T-helper 1 cell treated with Interleukin-12 subunit alpha and Interleukin-12 subunit beta and Interleukin-4 antibody, amounts not matched to agents 30 ng/mL and 1 ng/mL, for 36 hours (primary cell): ENCODE results near the gene MAGEC2. TPM values are rescaled to one million over a fixed set of nuclear protein-coding genes. Genes with fewer than 3 reads are reported as not detected.

Experiments used
- intact Hi-C: fragments of 100-400 bp; cut with micrococcal nuclease; formaldehyde crosslinking; loops from one replicate; pipeline ENCODE4 v1.15.1; 2024
- total RNA-seq: library from RNA; stranded (reverse); gene quantifications from 2 replicates; pipeline ENCODE4 v1.2.3, GENCODE V29; 2022

The MAGEC2 gene, protein sequence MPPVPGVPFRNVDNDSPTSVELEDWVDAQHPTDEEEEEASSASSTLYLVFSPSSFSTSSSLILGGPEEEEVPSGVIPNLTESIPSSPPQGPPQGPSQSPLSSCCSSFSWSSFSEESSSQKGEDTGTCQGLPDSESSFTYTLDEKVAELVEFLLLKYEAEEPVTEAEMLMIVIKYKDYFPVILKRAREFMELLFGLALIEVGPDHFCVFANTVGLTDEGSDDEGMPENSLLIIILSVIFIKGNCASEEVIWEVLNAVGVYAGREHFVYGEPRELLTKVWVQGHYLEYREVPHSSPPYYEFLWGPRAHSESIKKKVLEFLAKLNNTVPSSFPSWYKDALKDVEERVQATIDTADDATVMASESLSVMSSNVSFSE
- total RNA-seq: not detected in 2 replicates

DNA sequence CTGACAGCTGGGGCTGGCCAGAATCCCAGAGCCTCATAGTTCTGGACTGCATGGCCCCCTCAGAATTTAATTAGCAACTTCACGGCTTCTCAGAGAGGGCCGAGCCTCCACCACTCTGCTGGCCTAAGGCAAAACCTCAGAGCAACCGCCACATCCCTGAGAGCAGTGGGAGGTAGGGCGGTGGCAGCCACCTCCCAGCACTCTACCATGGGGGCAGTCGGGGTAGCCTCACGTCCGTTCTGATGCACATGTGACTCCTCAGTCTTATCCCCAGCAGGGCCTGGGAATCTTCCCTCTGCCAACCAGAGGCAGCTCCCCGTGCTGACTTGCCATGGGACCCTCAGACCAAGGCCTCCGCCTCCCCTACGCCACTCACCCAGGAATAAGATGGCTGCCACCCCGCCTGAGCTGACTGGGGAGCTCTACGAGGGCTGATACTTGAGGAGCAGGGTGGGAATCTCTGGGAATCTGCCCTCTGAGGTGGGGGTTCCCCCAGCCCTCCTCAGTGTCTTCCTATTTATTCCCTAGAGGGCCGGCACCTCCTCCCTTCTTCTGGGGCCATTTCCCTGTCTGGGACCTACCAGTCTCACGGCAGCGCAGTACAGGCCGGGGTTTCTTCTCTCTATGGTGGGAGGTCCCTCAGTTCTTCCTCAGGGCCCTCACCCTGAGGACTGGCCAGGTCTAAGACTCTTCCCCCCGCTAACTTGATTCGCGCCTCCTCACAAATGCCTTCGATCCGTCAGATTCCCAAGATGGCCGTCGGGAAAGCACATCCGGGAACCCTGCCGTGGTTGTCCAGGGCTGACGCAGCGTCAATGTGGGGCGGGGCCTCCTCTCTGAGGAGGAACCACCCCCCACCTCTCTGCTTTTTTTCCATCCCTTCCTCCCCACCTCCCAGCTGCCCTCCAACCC is at the start of gene MAGEC2:
MAGEC2 (minus strand) TSS at position 769 of the 912 bp plus-strand sequence. CDS start 1,303 bp downstream, outside the sequence.
- intact Hi-C loops: no loop called here

DNA sequence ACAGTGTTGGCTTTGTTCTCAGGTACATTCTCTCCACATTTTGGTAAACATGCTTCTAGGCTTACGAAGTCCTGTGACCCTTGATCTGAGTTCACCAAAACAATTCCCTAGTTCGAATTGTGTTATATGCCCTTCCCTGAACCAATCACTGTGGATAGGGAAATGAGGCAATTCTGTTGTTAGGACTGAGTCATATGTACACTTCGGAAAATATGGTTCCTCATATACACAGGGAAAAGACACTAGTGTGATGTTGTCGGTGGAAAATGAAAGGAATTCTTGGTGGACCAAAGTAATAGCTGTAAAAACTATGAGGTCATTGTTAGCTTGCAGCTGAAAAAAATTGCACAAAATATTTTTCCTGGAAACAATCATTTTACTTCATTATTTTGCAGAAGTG is 46.6 kb upstream of the MAGEC2 start:
- intact Hi-C loops: no loop called here

DNA sequence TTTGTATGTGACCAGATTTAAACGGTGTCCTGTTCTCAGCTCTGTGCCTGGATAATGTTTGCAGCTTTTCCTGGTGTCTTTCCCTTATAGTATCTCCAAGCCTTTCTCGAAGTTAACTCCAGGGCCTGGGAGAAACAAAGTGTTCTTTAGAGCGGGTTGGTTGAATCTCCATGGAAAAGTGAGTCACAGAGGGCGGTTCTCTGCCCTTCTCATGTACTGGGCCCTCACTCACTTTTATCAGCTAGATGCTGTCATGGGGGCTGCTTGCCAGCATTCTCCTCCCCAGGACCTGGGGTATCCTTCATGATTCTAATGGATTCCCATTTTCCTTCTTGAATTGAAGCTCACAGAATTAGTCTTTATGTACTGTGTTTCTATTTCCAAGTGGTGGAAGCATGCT is 46.1 kb upstream of the MAGEC2 start:
- intact Hi-C loops: no loop called here

DNA sequence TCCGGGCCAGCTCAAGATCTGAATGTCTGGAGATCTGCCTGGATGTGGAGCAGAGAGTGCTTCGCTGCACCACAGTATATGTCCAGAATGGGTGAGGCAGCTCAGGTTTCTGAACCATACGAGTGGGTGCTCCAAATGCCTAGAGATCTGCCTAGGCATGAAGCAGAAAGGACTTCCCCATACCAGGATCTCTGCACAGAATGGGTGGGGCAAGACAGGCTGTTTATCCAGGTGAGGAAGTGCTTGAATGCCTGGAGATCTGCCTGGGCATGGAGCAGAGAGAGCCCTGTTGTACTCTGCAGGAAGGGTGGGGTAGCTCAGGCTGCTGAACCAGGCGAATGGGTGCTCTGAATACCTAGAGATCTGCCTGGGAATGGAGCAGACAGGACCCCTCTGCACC is 45.4 kb upstream of the MAGEC2 start:
- intact Hi-C loops: no loop called here

DNA sequence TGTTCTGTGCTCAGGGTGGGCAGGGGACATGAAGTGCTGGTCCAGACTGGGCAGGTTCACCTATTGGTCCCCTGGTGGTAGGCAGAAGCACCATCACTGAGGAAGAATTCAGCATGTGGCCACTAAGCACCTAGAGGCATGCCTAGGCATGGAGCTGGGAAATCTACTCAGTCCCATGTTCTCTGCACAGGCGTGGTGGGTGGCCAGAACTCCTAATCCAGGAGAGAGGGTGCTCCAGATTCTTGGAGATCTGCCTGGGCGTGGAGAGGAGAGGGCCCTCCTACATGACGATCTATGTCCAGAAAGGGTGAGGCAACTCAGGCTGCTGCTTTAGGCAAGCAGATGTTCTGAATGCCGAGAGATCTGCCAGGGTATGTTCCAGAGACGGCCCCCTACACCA is 44.6 kb upstream of the MAGEC2 start:
- intact Hi-C loops: no loop called here

DNA sequence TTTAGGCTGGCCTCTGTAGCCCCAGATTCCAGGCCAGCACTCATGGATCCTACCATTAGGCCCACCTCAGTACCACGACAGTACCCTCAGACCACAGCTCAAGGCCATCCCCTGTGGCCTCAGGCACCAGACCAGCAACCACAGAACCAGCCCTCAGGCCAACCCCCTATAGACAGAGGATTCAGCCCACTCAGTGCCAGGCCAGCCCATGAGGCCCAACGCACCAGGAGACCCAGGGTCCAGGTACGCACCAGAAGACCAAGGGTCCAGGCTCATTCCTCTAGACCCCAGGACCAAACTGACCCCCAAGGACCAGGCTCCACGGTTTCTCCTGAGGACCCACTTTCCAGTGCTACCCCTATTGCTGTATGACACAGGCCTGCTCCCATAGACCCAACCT is 39.5 kb upstream of the MAGEC2 start:
- intact Hi-C loops: no loop called here

DNA sequence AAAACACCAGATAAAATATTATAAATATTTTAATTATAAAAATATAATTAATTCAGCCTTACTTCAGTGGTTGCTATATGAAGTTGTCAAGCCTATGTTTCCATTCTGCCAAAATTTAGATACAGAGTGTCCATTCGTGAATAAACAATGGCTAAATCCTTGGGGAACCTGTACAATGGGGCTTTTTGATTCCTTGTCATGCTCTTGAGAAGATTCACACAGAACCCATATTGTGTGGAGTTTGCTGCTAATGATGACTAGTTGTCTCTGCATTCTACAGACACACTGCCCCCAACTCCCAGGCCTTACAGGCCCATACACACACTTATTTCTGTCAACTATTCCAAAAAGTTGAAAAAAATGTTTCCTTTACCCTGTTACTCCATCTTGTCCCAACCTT is 33.4 kb upstream of the MAGEC2 start:
- intact Hi-C loops: no loop called here

DNA sequence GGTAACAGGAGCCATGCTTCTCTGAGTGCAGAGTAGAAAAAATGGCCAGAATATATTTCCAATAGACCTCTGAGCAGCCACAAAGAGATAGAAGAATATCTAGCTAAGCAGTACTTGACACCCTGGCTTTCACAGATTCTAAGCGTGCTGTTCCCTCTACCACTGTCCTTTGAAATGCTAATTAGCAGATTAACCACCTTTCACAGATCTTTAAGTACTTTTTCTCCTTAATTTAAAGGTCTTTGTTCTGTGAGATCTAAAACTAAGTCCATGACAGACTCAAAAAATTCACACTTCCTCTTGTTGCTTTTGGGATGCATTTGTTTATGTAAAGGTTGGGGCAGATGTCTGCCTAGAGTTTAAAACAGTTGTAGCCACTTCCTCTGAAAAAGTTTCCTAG is 28.3 kb upstream of the MAGEC2 start:
- intact Hi-C loops: no loop called here

DNA sequence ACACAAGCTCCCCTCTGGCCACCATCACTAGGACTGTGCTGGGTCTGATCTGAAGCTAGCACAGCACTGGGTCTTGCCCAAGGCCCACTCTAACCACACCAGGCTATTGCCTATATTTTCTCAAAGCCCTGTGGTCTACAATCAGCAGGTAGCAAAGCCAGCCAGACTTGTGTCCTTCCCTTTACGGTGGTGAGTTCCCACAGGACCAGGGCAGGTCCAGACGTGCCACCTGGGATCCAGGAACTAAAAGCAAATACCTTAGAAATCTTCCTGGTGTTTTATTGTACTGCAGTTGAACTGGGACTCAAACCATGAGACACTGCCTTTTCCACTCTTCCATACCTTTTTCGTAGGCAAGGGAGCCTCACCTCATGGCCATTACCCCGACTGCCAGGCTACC is 9.0 kb upstream of the MAGEC2 start:
- intact Hi-C loops: no loop called here

DNA sequence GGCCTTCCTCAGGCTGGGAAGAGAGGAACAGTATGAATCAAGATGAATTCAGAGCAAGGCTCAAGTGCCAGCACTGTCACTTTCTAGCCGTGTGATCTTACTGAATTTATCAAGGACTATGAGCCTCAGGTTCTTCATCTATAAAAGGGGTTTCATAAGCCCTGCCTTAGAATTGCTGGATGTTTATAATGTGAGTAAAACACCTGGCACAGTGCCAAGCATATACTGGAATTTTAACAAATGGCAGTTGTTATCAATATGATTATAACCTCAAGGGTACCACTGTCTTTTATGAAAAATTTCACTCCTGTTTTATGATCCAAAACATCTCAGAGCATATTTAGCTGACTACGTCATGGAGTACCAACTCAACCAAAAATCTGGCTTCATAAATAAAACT is 4.0 kb downstream of the MAGEC2 start:
- intact Hi-C loops: no loop called here

DNA sequence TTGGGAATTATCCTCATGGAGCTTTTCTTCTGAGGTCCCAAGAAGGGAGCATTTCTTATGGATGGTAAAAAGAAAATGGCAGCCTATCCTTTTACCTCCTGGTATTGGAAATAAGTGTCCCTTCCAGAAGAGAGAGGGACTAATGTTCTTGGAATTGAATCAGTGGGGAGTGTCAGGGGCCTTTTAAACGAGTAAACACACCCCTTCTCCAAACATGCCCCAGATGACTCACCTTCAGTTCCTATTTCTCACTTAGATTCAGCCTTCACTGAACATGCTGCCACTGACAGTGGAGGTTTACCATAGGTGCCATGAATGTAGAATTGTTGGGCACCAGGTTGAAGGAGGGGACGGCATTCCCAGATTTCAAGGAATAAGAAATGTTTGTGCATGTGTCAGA is 19.0 kb downstream of the MAGEC2 start:
- intact Hi-C loops: no loop called here

DNA sequence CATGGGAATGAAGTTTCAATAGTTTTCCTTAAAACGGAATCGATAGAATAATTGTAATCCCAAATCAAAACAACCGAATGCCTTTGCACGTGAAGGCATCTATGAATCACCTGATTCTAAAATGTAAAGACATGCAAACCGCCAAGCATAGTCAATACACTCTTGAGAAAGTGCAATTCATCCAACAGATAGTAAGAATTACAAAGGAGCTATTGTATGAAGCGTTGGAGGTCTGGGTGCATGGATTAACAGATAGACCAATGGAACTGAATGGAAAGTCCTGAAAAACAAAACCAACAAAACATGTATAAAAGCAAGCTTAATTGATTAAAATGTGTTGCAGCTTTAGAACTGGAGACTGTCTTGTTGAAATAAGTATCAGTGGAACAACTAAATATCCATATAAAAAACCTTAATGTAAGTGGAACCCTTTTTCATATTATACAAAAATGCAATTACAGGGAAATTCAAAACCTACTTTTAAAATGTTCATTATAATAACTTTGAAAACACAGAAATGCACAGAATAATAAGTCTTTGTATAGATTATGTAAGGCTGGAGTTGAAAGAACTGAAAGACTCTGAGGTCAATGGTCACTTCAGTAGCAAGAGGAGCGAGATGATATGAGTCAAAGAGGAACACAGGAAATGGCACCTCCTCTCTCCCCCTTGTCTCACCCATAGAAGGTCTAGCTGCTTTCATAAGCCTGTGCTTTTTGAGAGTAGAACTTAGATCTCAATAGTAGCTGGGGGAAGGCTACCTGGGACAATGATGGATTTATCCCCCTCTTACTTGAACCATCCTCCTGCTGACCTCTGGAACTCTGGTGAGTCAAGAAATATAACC is 20.1 kb downstream of the MAGEC2 start:
- intact Hi-C loops: no loop called here

DNA sequence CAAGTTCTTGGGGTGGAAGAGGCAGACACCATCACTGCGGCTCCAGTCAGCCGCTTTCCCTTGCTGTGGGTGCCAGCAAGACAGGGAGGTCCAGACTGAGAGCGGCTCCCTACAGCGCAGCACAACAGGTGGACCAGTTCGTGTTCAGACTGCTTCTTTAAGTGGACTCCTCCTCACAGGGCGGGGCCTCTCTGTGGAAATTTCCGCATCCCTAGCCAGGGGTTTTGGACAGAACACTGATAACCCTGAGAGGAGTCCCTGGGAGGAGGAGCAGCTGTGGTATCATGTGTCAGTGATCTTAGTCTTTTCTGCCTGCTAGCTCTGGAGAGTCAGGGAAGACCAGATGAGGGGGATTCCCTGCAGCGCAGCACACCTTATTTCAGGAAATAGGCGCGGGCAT is 48.5 kb downstream of the MAGEC2 start:
- intact Hi-C loops: no loop called here
